Gastroesophageal sphincter (tissue), 3 donors: Measurements from ENCODE around the gene RNF133.

Source experiments
- CTCF ChIP-seq, 4 experiments: fragments of 200-600 bp in 2 of 4; fragments of 450-650 bp in 2 of 4; sonication (generic) in 1 of 4; IDR thresholded peaks; one replicate each; pipeline ENCODE4 v1.5.1; 2017 to 2019; ENCODE audit warnings: antibody characterized with exemption in 4 of 4, mild to moderate bottlenecking in 2 of 4, moderate library complexity in 2 of 4
- POLR2A ChIP-seq, 2 donors: fragments of 450-650 bp; IDR thresholded peaks; one replicate each; pipeline ENCODE4 v1.6.1; 2017; ENCODE audit warnings: antibody characterized with exemption in 2 of 2, mild to moderate bottlenecking in 2 of 2, moderate library complexity in 1 of 2
- POLR2AphosphoS5 ChIP-seq: sonication (generic); formaldehyde crosslinking; IDR thresholded peaks from one replicate; pipeline ENCODE4 v1.6.1; 2017; ENCODE audit warnings: antibody characterized with exemption

- TF ChIP-seq CTCF (IDR thresholded peaks at IDR 0.05) (no peak), POLR2A (IDR thresholded peaks at IDR 0.05) (no peak), POLR2AphosphoS5 (no peak)
Observed at GRCh38 chr7:122689346-122690109, 9.4 kb downstream of the RNF133 start.
